GM12891 (cell line): ENCODE measurements around the gene RBFOX2.

Experiments
- POLR2A ChIP-seq: IDR thresholded peaks from 2 replicates; pipeline ENCODE4 v1.6.1; 2011; ENCODE audit warnings: low read depth, low read length, control low read depth
- POLR2AphosphoS5 ChIP-seq: IDR thresholded peaks from 2 replicates; pipeline ENCODE4 v1.6.1; 2011; ENCODE audit warnings: low read depth, low read length, control low read depth

GRCh38 chr22:35743326-35743860 lies 285.2 kb downstream of the RBFOX2 start:
- TF ChIP-seq POLR2AphosphoS5 (no peak), POLR2A (no peak)
